ENCODE measurements around the gene SART3.
"Not testable (repeated sequence)": the region's sequence is repeated elsewhere in the genome, so short reads cannot be mapped to it uniquely, and the experiment has no call there.

The SART3 gene

GRCh38 chr12:108561852-108562347, 927 bp upstream of the SART3 start:
- DNase-seq: no peak

DNA sequence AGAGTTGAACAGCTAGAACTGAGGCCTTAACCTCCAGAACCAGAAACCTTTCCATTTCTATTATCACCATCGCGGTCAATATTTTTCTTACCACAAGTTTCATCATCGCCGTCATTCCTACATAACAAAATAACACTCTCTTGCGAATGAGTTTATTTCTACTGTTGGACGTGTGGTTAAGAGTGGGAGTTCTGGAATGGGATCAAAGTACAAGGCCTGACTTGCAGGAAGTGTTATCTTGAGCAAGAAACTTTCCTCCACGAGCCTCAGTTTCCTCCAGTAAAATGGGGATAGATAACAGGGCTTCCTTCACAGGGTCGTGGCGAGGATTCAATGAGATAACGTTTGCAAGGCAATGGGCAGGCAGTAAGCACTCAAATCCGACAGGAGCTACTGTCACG, 652 bp downstream of the SART3 start:
- peak; percentile 35 for DNase-seq

GRCh38 chr12:108559748-108560147, 1.2 kb downstream of the SART3 start:
- no peak for DNase-seq

GRCh38 chr12:108559007-108559655, 1.8 kb downstream of the SART3 start:
- DNase-seq: no peak

GRCh38 chr12:108555383-108555782, 5.6 kb downstream of the SART3 start:
- not testable (repeated sequence) for DNase-seq

GRCh38 chr12:108553799-108554198, 7.2 kb downstream of the SART3 start:
- no peak for DNase-seq

- peak; percentile 34 for DNase-seq
Observed at GRCh38 chr12:108551535-108551934, 9.4 kb downstream of the SART3 start.

DNA sequence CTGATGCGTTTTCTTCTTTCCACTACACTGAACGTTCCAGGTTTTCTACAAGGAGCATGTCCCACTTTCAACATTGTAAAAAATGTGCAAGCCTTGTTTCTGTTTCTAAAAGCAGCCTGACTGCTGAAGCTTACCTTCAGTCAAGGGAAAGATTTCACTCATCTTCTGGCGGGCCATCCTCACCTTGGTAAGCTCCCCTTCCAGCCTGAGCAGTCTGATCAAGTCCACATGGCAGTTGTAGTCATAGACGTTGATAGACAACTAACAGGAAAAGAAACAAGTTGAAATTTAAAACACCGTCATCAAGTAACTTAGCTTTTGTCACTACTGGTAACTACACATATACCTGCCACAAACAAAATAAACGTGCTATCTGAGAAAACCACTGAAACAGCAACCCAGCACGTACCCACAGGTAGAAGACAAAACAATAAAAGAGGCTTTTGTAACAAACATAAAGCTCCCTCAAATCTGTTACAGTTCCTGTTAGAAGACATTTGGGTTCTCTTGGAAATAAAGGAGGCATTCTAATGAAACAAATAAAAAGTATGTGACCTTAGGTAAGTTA, 11.9 kb downstream of the SART3 start:
- no peak for DNase-seq

- DNase-seq: peak; percentile 78
Observed at GRCh38 chr12:108547686-108548085, 13.3 kb downstream of the SART3 start.

- no peak for DNase-seq
Observed at GRCh38 chr12:108543652-108544051, 17.3 kb downstream of the SART3 start.

GRCh38 chr12:108542320-108542719, 18.7 kb downstream of the SART3 start:
- no peak for DNase-seq

GRCh38 chr12:108538616-108539195, 22.3 kb downstream of the SART3 start:
- DNase-seq: no peak

- DNase-seq: no peak
Observed at GRCh38 chr12:108538146-108538545, 22.8 kb downstream of the SART3 start.

DNA sequence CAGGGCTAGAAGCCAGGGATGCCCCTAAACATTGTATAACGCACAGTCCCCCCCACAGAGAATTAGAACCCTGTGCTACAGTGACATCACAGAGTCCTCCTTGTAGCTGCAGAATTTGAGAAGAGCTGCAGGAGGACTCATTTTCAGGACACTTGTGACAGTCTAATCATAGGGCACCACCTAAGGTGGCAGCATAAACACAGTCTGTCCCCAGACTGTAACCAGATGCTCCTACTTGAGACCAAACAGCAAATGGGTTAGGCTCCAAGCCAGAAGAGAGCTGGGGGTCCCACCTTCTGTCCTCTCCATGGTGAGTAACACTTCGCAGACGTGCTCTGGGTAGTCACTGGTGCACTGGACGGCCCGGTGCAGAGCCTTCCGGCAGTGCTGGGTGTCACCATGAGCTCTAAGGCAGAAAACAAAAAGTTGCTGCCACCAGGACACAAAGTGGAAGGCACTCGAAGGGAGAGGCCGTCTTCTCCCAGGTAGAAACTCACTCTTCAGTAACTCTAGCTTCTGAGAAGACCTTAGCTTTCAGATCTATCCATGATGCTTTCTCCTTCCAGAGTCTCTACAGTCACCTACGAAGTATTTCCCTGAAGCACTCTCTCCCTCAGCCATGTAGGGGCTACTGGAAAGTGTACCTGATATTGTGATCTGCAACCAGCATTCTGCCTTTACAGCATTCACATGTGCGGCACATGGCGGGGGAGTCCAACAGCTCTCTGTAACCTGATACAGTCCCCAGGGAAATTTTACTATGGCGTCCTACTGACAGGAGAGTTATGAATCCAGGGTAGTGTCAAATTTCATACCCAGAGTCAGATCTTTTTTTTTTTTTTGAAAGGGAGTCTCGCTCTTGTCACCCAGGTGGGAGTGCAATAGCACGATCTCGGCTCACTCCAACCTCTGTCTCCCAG, 28.8 kb downstream of the SART3 start:
- no peak for DNase-seq

DNA sequence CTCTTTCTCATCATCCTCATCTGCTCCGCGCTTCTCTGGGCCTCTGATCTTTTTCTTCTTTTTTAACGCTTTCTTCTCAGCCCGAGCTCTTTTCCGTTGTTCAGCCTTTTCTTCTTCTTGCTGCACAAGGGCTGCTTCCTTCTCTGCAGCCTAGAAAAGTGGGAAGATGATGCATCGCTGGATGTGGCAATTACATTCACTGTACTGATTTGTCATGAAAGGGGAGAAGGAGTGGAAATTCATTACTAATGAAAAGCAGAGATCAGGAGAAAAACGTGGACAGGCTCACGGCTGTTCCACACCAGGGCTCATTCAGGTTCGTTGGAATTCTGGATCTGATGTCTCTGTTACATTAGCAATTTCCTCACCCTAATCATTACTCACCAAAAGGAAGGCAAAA, 30.8 kb downstream of the SART3 start:
- peak; percentile 7 for DNase-seq

DNA sequence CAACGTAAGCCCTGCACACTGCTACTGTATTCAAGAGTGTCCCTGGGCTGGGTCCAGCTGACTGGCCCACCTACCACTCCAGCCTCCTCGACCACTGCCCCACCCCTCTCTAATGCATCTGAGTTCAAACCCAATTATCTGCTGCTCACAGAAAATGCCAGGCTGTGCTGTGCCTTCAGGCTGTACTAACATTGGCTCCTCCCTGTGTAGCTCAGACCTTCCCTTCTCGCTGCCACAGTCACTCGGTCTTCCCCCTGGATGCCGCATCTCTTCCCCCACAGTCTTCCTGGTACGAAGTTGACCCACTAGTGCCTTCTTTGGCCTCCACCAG, 33.8 kb downstream of the SART3 start:
- DNase-seq: no peak

GRCh38 chr12:108526482-108527165, 34.3 kb downstream of the SART3 start:
- DNase-seq: no peak

- DNase-seq: no peak
Observed at GRCh38 chr12:108525681-108526080, 35.3 kb downstream of the SART3 start.

- DNase-seq: no peak
Observed at GRCh38 chr12:108523365-108523764, 37.6 kb downstream of the SART3 start.

- DNase-seq: no peak
Observed at GRCh38 chr12:108519558-108519957, 41.4 kb downstream of the SART3 start.

GRCh38 chr12:108518716-108519496, 42.1 kb downstream of the SART3 start:
- DNase-seq: no peak

- no peak for DNase-seq
Observed at GRCh38 chr12:108518101-108518715, 42.8 kb downstream of the SART3 start.
